SW480 (cell line): ENCODE results near the gene VAV3.
"Not testable (repeated sequence)": the region's sequence is repeated elsewhere in the genome, so short reads cannot be mapped to it uniquely, and the experiment has no call there.

Experiments
- DNase-seq: peaks from one replicate; pipeline ENCODE4 v3.0.0-alpha.2; 2016; ENCODE audit warnings: low spot score

Gene VAV3

GRCh38 chr1:107680579-107680985, 284.4 kb downstream of the VAV3 start:
- DNase-seq: no peak

- no peak for DNase-seq
These were observed 285.5 kb downstream of the VAV3 start for GRCh38 chr1:107679411-107679953.

GRCh38 chr1:107678993-107679392, 286.0 kb downstream of the VAV3 start:
- no peak for DNase-seq

GRCh38 chr1:107677697-107678096, 287.3 kb downstream of the VAV3 start:
- no peak for DNase-seq

- DNase-seq: no peak
These were observed 290.5 kb downstream of the VAV3 start for GRCh38 chr1:107674486-107674885.

GRCh38 chr1:107673006-107673405, 292.0 kb downstream of the VAV3 start:
- DNase-seq: no peak

GRCh38 chr1:107670397-107671040, 294.5 kb downstream of the VAV3 start:
- no peak for DNase-seq

GRCh38 chr1:107669996-107670395, 295.0 kb downstream of the VAV3 start:
- DNase-seq: no peak

GRCh38 chr1:107668762-107669161, 296.2 kb downstream of the VAV3 start:
- no peak for DNase-seq

GRCh38 chr1:107666493-107666892, 298.5 kb downstream of the VAV3 start:
- DNase-seq: no peak

GRCh38 chr1:107664982-107665925, 299.7 kb downstream of the VAV3 start:
- no peak for DNase-seq

GRCh38 chr1:107662971-107663370, 302.0 kb downstream of the VAV3 start:
- DNase-seq: no peak

- DNase-seq: no peak
These were observed 303.8 kb downstream of the VAV3 start for GRCh38 chr1:107661158-107661557.

- DNase-seq: no peak
These were observed 305.0 kb downstream of the VAV3 start for GRCh38 chr1:107659961-107660360.

GRCh38 chr1:107657356-107657755, 307.6 kb downstream of the VAV3 start:
- DNase-seq: no peak

- no peak for DNase-seq
These were observed 311.2 kb downstream of the VAV3 start for GRCh38 chr1:107653765-107654164.

- no peak for DNase-seq
These were observed 312.0 kb downstream of the VAV3 start for GRCh38 chr1:107653005-107653404.

- DNase-seq: not testable (repeated sequence)
These were observed 314.2 kb downstream of the VAV3 start for GRCh38 chr1:107650825-107651224.

GRCh38 chr1:107649023-107649422, 316.0 kb downstream of the VAV3 start:
- no peak for DNase-seq

GRCh38 chr1:107648071-107648470, 316.9 kb downstream of the VAV3 start:
- DNase-seq: no peak

GRCh38 chr1:107647012-107647411, 318.0 kb downstream of the VAV3 start:
- no peak for DNase-seq

- no peak for DNase-seq
These were observed 321.2 kb downstream of the VAV3 start for GRCh38 chr1:107643766-107644165.

GRCh38 chr1:107640207-107640606, 324.8 kb downstream of the VAV3 start:
- no peak for DNase-seq
